ENCODE data around the gene ABTB2.

The ABTB2 gene

DNA sequence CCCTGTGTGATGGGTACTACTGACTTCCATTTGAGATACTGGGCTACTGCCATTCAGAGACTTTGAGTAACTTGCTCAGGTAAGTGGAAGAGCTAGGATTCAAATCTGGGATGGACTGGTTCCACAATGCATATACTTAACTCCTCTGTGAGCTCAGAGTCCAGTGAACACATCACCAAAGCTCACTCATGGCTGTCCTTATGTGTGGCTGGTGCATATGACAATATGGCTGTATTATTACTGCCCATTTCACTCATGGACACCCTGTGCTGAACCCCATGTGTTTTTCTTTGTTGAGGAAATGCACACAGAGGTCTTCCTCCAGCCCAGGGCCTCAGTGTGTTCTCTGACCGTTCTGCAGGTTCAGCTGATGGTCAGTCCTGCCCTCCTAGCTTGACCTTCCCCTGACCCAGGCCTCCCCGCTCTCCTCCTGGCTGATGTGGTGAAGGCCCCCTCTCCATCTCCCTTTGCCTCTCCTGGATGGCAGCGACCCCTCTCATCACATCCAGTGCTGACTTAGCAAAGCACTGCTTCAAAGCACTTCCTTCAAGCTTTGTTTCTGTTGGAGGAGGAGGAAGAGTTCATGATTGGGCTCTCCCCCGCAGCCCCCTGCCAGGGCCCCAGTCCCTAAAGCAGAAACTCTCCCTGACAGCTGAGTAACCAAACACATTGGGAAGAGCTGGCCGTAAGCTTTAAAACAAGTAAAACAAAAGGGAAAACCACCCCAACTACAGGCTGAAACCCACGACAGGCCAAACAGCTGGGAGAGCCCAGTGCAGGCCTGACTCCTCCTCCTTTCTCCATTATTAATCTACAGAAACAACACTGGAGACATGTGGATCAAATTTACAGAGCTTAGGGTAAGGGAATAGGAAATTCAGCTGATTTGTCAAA is 151.2 kb downstream of the ABTB2 start:
- peak; percentile 55 for DNase-seq

DNA sequence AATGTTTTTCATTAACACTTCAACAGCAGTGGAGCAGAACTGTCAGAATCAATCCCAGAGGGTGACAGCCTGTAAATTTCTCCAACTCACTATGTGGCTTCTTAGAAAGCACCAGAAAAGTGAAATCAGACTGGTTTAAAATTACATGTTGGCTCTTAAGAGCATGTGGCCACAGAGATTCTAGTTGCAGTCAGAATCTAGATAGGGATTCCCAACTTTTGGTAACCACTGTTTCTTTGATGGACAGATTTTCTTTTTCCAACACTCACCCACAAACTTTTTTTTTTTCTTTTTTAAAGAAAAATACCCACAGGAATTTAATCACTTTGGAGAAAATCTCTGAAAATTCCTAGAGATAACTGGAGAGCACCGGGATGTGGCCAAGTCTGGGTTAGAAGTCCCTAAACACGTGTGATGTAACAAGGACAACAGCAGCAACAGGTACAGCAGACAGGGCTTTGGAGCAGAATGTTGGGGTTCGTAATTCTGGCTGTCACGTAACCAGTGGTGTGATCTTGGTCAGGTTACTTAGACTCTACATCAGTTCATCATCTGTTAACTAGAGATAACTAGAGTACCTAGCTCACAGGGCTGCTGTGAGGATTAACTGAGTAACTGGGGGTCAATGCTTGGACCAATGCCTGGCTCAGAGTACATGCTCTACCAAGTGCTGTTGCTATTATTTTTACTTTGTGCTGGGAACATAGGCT is 152.3 kb downstream of the ABTB2 start:
- no peak for DNase-seq

DNA sequence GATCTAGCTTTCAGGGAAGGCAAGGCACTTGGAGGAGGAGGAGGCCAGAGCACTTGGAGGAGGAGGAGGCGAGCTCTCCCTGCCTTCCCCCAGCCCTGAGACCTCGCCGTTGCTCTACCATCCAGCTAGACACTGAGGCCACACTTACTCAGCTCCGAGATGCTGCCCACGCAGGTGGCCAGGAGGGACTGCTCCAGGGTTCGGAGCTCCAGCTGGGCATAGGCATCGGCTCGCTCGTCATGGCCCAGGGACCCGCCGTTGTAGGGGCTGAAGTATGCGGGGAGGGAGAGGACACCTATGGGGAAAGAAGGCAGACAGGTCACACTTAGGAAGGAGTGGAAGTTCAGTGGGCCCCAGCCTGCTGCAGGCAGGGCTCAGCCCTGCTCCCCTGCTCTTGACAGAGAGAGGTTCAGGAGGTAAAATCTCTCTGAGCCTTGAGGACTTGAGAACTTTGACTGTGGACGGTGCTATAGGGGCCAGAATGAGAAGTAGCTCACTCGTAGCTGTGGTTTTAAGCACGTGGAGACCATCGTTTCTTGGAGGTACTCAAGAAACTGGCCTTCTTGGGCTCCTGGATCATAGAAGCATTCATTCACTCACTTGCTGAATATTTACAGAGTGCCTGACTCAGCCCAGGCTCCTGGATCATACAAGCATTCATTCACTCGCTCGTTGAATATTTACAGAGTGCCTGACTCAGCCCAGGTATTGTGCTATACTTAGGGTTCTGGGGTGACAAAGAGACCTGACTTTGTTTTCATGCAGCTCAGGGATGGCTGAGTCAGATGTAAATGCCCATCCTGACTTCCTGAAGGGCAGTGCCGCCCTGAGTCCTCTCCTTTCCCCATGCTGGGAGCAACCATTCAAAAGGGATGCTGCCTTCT is 153.2 kb downstream of the ABTB2 start:
- no peak for DNase-seq

DNA sequence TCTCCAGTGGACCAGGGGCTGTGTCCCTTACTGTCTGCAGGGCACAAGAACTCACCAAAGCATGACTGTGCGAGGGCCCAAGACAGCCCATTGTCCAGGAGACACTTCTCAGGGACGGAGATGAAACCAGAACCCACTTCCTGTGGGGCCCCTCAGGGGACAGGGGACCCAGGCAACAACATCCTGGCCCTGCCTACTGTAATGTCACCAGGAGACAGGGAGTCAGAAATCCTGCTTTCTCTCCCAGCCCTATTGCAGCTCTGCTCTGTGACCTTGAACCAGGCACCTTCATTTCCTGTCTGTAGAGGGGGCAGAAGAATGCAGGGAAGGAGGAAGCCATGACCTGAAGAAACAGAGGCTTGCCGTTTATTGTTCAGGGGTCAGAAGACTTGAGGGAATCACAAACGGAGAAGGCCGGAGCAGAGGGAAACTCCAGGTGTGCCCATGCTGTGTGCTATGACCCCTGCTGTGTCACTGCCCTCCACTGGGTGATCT is 154.4 kb downstream of the ABTB2 start:
- no peak for DNase-seq

DNA sequence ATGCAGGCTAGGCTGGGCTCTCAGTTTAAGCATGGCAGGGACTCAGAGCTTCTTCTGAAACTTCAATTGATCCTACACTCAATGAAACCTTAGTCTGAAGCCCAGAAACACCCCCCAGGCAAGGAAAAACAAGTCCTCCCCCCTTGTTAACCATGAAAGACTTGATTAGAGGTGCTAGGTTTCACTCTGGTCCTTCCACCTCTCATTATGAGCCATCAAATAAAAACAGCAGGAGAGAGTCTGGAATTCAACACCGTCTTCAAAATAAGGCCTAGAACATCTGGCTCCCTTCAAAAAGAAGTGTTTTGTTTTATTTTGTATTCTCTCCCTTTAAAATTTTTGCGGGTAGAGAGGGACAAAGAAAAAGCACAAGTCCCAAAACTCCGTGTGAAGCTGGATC is 156.7 kb downstream of the ABTB2 start:
- no peak for DNase-seq

DNA sequence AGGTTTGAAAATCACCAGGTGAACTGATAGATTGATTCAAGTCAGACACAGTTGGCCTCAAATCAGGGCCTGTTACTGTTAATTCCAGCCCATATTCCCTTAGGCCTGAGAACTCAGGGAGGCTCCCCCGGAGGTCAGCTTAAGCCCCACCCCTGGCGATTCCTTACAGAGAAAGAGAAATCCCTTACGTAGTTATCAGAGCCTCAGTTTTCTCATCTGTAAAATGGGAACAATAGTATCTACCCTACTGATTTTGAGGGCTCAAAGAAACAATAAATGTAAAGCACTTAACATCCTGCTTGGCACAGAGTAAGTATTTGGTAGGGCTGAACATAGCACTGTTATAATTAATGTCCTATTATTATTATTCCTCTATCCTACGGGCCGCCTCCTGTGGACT is 158.3 kb downstream of the ABTB2 start:
- no peak for DNase-seq

DNA sequence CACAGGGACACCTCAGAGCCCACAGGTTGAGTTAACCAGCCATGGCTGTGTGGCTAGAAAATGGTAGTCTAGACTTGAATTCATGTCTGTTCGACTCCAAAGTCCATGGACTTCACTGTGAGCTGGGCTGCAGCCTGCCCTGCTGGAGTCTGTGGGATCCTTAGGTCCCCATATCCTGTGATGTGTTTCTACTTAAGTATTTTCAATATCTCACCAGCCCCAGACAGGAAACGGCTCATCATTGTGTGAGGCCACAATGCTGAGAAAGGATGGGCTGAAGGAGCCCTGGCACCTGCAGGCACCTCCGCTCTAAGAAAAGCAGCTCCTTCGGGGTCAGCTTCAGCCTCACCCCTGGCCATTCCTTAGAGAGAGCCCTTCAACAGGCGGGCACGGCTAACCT is 159.3 kb downstream of the ABTB2 start:
- no peak for DNase-seq

DNA sequence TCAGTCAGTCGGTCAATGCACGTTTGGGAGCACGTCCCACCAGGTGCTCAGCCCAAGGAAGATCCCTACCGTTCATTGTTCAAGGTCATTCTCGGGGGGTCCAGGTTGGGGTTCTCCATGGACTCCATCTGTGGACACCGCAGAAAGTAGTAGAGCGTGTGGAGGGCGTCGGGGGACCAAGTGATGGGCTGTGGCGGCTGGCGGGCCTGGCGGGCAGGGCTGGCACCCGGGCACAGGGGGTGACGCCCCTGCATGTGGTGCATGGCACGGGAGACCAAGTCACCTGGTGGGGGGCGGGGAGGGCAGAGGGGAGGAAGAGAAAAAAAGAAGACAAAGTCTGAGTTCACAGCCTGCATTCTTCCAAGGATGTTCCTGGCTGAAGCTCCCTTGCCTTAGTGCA is 160.6 kb downstream of the ABTB2 start:
- no peak for DNase-seq

DNA sequence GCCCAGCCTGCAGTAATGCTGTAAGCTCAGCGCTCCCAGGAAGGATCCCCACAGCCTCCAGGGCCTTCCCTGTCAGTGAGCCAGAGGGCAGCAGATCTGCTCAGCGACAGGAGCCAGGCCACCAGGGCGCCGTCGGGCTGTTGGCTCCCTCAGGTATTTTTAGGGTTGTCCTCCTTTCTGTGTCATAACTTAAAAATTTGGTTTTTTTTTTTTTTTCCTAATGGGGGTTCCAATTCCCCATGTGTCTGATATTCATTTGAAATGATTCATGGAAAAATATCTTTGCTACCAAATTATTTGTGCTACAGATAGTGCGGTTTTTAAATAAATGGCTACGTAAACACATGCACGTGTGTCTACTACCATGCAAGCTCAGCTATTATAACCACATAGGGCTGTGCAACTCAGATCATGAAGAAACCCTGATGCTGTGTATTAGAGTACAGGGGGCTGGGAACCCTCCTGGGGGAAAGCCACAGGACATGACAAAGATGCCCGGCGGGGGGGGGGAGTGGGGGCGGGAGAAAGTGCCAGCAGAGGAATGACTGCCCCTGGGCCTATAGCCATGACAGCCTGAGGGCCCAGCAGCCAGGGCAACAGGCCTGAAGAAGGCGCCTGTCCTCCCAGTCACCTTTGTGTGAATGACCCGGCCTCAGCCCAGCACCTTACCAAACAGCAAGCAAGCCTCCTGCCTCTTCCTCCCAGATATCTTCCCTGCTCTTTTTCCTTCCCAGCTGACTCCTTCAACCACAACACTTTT is 163.1 kb downstream of the ABTB2 start:
- peak; percentile 30 for DNase-seq

DNA sequence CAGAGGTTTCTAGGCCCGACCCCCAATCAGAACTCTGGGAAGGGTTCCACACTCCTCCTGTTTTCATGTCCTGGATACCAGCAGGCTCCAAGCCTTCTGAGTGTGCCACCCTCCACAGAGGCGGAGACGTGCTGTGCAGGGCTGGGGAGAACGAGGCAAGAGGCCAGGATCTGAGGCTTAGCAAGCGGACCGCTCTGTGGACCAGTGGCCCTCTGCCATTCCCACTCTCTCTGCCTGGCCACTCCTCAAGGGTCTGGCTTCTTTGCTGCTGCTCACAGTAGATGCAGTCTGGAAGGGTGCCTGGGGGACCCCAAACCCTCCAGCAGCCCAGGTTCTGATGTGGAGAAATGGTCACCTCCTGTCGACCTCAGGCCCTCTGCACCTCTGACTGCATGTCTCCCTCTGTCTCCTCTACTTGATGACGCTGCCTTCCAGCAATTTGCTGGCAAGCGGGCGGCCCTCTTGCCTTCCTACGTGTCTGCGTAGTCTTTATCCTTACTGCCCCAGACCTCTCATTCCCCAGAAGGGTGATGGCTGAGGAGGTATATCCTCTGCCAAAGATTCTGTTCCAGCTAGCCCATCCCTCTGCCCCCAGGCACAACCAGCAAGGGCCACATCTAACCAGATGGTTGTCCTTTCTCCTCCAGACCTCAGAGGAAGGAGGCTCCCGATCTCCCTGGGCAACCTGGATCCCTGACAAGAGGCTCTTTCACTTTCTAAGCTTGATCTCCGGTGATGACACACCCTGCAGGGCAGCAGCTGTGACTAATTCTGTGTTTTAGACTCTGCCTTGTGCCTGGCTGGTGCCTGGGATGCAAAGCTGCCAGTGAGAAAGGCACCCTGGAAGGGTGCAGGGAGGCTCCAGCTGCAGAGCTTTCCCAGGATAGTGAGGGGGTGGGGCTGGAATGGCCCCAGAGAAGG is 165.1 kb downstream of the ABTB2 start:
- DNase-seq, result peak; percentile 89

DNA sequence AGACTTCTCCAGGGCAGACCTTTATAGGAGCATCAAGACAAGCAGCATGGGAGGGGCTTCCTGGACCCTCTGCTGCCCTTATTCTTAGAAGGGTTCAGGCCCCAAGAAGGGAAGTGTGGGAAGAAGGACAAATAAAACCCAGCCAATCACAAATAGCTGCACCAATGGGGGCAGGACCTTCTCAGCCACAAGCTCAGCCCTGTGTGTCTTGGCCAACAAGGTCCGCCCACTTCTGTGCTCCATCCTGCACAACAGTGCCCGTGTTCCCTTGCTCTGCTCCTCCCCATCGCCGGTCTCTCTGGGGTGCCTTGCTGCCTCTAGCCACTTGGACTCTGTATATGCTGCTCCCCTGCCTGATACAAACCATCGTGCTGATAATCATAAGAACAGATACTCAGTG is 166.2 kb downstream of the ABTB2 start:
- no peak for DNase-seq

DNA sequence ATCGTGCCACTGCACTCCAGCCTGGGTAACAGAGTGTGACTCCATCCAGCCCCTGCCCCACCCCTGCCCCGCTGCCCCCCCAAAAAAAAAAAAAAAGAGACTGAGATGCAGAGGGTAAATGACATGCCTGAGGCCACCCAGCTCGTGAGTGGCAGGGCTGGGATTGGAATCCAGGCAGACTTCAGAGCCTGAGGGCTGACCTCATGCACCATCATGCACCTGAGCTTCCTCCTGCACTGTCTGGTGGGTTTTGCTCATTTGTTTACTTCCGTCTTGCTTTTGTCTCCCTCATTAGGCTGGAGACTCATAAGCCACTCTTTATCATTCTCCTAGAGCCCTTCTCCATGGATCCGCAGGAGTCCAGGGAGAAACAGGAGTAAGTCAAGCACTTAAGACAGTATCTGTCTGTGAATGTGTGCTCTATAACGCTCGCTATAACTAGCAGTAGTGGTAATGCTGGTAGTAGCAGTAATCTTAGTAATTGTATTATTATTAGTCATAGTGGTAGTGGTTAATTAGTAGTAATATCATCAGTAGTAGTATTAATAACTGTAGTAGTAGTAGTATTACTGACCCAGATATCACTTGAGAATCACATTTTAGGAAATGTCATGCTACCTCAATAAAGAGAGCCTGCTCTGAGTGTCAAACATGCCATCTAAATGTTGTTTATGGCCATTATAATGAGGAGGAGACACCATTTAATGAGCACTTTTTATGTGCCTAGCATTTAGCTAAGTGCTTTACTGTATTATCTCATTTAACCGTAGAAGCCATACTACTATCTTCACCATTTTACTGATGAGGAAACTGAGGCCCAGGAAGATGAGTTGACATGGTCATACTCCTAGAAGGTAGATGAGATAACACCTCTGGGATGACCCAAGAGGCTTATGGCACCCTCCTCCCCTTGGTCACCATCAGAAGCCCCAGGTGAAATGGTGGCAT is 167.3 kb downstream of the ABTB2 start:
- DNase-seq, result no peak

DNA sequence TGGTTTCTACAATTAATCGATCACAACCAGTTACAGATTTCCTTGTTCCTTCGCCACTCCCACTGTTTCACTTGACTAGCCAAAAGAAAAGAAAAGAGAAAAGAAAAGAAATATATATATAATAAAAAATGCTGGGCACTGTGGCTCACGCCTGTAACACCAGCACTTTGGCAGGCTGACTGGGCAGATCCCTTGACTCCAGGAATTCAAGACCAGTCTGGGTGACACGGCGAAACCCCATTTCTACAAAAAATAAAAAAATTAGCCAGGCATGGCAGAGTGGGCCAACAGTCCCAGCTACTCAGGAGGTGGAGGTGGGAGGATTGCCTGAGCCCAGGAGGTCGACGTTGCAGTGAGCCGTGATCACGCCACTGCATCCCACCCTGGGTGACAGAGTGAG is 168.6 kb downstream of the ABTB2 start:
- DNase-seq, result no peak

DNA sequence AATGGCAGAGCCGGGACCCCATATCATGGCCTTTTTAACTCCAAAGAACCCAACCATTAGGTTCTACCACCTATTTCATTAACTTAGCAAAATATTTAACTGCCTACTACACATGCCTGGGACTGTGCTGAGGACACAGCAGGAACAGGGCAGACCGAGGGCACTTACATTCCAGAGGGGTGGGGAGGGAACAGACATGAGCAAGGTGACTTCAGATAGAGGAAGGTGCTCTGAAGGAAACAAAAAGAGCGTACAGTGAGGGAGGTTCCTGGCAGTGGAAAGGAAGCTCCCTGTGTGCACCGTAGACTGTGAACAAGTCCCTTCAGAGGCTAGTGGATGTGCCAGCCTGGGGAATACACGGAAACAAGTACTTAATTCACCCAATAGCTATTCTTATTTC is 169.6 kb downstream of the ABTB2 start:
- DNase-seq, result no peak

DNA sequence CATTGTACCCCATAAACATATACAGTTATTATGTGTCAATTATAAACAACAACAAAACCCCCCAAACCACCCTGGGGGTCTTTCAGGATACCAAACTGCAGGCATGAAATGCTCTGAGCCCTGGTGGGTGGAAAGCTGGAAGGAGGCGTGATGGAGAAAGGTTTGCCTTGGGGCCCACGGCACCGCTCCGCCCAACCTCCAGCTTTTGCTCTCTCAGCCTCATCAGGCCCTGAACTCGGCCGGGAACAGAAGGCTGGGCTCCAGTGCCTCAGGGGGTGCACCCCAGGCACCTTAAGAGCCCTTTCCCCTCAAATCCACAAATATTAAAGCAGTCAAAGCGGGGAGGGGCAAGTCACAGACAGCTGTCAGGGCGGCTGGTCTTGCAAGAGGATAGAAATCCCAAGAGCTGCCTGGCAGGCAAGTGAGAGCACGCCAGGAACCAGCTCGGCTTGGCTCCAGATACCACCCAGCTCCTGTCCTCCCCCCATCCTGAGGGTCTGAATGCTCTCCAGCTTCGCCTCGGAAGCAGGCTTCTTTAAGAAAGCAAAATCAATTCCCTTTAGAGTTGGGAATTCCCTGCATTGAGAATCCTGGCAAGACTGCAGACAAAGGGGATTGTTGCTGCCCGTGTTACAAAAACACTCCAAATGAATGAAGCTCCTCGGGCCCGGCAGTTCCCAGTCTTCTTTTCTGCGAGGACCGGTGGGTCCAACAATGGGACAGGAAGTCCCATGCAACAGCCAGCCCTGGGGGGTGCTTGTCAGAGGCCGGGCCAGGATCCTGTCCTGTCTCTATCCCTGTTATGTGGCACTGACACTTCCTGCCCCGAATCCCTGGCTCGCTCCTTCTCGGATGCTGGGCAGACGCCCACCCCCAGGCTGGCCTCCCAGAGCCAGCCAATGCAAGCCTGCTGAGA is 171.6 kb downstream of the ABTB2 start:
- peak; percentile 11 for DNase-seq

DNA sequence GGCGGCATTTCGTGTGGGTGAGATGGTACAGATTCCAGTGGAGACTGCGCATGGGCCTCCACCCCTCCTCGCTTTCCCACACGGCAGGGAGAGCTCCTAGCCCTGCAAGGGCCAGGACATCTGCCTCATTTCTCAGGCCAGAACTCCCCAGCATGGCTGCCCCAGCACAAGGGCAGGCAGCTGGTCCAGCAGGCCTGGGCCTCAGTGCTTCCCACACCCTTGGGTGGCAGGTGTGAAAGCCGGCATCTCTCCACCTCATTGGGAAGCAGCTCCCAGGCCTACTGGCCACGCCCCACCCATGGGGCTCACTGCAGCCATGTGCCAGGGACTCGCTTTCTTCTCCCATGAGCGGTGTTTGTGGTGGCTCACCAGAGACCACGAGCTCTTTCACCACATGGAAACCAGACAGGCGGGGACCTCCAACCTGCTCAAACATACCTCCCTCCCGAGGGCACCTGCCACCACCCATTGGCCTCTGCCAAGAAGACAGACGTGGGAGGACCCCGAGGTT is 173.2 kb downstream of the ABTB2 start:
- no peak for DNase-seq

DNA sequence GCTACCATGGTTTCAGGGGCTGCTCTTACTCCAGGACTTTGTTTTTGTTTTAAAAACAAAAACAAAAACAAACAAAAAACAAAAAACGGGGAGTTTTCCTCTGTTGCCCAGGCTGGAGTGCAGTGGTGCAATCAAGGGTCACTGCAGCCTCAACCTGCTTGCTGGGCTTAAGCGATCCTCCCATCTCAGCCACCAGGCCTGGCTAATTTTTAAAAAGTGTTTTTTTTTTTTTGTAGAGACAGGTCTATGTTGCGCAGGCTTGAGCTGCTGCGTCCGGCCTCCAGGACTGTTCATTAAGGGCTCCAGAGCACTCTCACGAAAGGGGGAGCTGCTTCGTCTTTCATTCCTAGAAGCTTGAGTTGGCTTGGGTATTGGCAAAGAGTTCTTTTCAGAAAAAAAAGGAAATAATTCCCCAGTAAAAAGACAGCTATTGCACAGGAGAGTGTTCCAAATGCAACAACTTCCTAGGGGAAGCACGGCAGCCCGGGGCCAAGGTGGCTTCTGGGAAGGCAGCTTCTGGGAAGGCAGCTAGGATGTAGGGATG is 173.9 kb downstream of the ABTB2 start:
- no peak for DNase-seq
